Esophagus squamous epithelium (tissue), 5 donors: ENCODE results near the gene POLE4. TPM values are rescaled to one million over a fixed set of nuclear protein-coding genes. Genes with fewer than 3 reads are reported as not detected.

Experiments used
- DNase-seq: peaks from one replicate; lab custom pipeline; 2025; lab: John Stamatoyannopoulos, UW
- H3K27ac ChIP-seq, 4 donors: fragments of 200-600 bp; sonication (generic); one replicate each; pipeline ENCODE4 v1.5.1; 2016 to 2019; ENCODE audit warnings: mild to moderate bottlenecking in 1 of 4
- H3K27me3 ChIP-seq, 4 donors: fragments of 200-600 bp; sonication (generic); 1 replicate in 3 of 4; 2 replicates in 1 of 4; pipeline versions ENCODE4 v1.5.1 to v1.6.0; 2017 to 2021; ENCODE audit warnings: antibody characterized with exemption in 1 of 4
- H3K36me3 ChIP-seq, 3 donors: fragments of 200-600 bp; sonication (generic); one replicate each; pipeline ENCODE4 v1.5.1; 2016 to 2019
- H3K4me1 ChIP-seq, 3 donors: fragments of 200-600 bp; sonication (generic); one replicate each; pipeline ENCODE4 v1.5.1; 2017 to 2019
- H3K4me3 ChIP-seq, 4 donors: fragments of 200-600 bp; sonication (generic); 1 replicate in 3 of 4; 2 replicates in 1 of 4; pipeline ENCODE4 v1.5.1; 2016 to 2019; ENCODE audit warnings: mild to moderate bottlenecking in 2 of 4, moderate library complexity in 1 of 4
- H3K9me3 ChIP-seq, 3 donors: fragments of 200-600 bp; sonication (generic); one replicate each; pipeline ENCODE4 v1.5.1; 2016 to 2019
- CTCF ChIP-seq, 6 experiments: fragments of 450-650 bp in 4 of 6; fragments of 200-600 bp in 2 of 6; sonication (generic) in 2 of 6; IDR thresholded peaks; one replicate each; pipeline ENCODE4 v1.5.1; 2016 to 2019; ENCODE audit warnings: antibody characterized with exemption in 6 of 6, mild to moderate bottlenecking in 4 of 6, moderate library complexity in 4 of 6
- POLR2A ChIP-seq, 4 donors: fragments of 450-650 bp; IDR thresholded peaks; one replicate each; pipeline ENCODE4 v1.6.1; 2017; ENCODE audit warnings: antibody characterized with exemption in 4 of 4, mild to moderate bottlenecking in 4 of 4, moderate library complexity in 3 of 4
- WGBS, 2 donors: methylation state at CpG; one replicate each; pipeline ENCODE4 v1.1.5; 2018; 5-methylcytosine and 5-hydroxymethylcytosine counted together
- intact Hi-C: fragments of 100-400 bp; cut with DNase I; formaldehyde crosslinking; loops from one replicate; pipeline ENCODE4 v1.15.0; 2022
- total RNA-seq, 4 donors: library from RNA; depleted of rRNA; stranded (reverse); fragments of >200 nt; gene quantifications; one replicate each; pipeline ENCODE4 v1.1.0, GENCODE V29; 2016
- donor health status: DM: yes; HTN: yes; CAD: no.

The POLE4 gene
- total RNA-seq, 4 donors from 2014 or later, result 14.3 to 30.8 (median 20.3) TPM

GRCh38 chr2:74979844-74980243, 21.4 kb downstream of the POLE4 start:
- H3K4me1 ChIP-seq, result no peaks in the 10 kb centered on the region
- intact Hi-C loops, result no loop called here
- DNase-seq, result no peak
- no peaks in the 10 kb centered on the region for H3K36me3 ChIP-seq
- no peaks in the 10 kb centered on the region for H3K9me3 ChIP-seq
- no peak for TF ChIP-seq CTCF (IDR thresholded peaks at IDR 0.05)
- no peak for TF ChIP-seq POLR2A (IDR thresholded peaks at IDR 0.05)
- no peaks in the 10 kb centered on the region for H3K27me3 ChIP-seq
- H3K4me3 ChIP-seq, result no peak overlapping the region
- no peak overlapping the region for H3K27ac ChIP-seq

- H3K27ac ChIP-seq, result no peak overlapping the region
- intact Hi-C loops, result no loop called here
- no peaks in the 10 kb centered on the region for H3K36me3 ChIP-seq
- TF ChIP-seq POLR2A (IDR thresholded peaks at IDR 0.05) (no peak), CTCF (IDR thresholded peaks at IDR 0.05) (no peak)
- no peaks in the 10 kb centered on the region for H3K27me3 ChIP-seq
- 66 to 73% methylated on average over 3 of the region's 3 CpGs for WGBS, 2 donors
- H3K4me3 ChIP-seq, result no peak overlapping the region
- no peaks in the 10 kb centered on the region for H3K9me3 ChIP-seq
- no peaks in the 10 kb centered on the region for H3K4me1 ChIP-seq
- no peak for DNase-seq
Measured at GRCh38 chr2:74982577-74982976, 24.1 kb downstream of the POLE4 start.

- H3K27ac ChIP-seq, result no peak overlapping the region
- no peak overlapping the region for H3K4me3 ChIP-seq
- 83 to 89% methylated on average over 5 of the region's 5 CpGs for WGBS, 2 donors
- intact Hi-C loops, result no loop called here
- H3K36me3 ChIP-seq, result no peaks in the 10 kb centered on the region
- no peaks in the 10 kb centered on the region for H3K27me3 ChIP-seq
- DNase-seq, result no peak
- H3K4me1 ChIP-seq, result no peaks in the 10 kb centered on the region
- no peak for TF ChIP-seq CTCF (IDR thresholded peaks at IDR 0.05)
- no peak for TF ChIP-seq POLR2A (IDR thresholded peaks at IDR 0.05)
- H3K9me3 ChIP-seq, result no peaks in the 10 kb centered on the region
Measured at GRCh38 chr2:74983631-74984392, 25.4 kb downstream of the POLE4 start.

GRCh38 chr2:74984947-74985637, 26.6 kb downstream of the POLE4 start:
- Histone ChIP-seq H3K27me3 (no peaks in the 10 kb centered on the region), H3K4me1 (no peaks in the 10 kb centered on the region), H3K27ac (no peak overlapping the region), H3K9me3 (no peaks in the 10 kb centered on the region), H3K4me3 (no peak overlapping the region), H3K36me3 (no peaks in the 10 kb centered on the region)
- TF ChIP-seq CTCF (IDR thresholded peaks at IDR 0.05), result no peak
- TF ChIP-seq POLR2A (IDR thresholded peaks at IDR 0.05), result no peak
- intact Hi-C loops, result no loop called here
- no peak for DNase-seq
- WGBS, 2 donors, result 67 to 85% methylated on average over 3 of the region's 3 CpGs

GRCh38 chr2:74985978-74986609, 27.7 kb downstream of the POLE4 start:
- TF ChIP-seq POLR2A (IDR thresholded peaks at IDR 0.05) (no peak), CTCF (IDR thresholded peaks at IDR 0.05) (no peak)
- Histone ChIP-seq H3K27me3 (no peaks in the 10 kb centered on the region), H3K4me3 (no peak overlapping the region), H3K36me3 (no peaks in the 10 kb centered on the region), H3K9me3 (no peaks in the 10 kb centered on the region), H3K27ac (no peak overlapping the region), H3K4me1 (no peaks in the 10 kb centered on the region)
- no peak for DNase-seq
- intact Hi-C loops, result no loop called here
- 48 to 70% methylated on average over 7 of the region's 7 CpGs for WGBS, 2 donors
